MV-4-11 (cell line): ENCODE measurements around the gene PPP1R9B.
A peak's percentile ranks its signal among the peaks of the same experiment; 100 is the strongest.

Source experiments
- DNase-seq: peaks from one replicate; lab custom pipeline; 2025; lab: John Stamatoyannopoulos, UW

PPP1R9B gene

GRCh38 chr17:50139950-50140885 is 10.3 kb downstream of the PPP1R9B start:
- peak; percentile 55 for DNase-seq

GRCh38 chr17:50139185-50139783 is 11.2 kb downstream of the PPP1R9B start:
- no peak for DNase-seq

- DNase-seq, result no peak
These were observed 13.4 kb downstream of the PPP1R9B start for GRCh38 chr17:50137042-50137441.

DNA sequence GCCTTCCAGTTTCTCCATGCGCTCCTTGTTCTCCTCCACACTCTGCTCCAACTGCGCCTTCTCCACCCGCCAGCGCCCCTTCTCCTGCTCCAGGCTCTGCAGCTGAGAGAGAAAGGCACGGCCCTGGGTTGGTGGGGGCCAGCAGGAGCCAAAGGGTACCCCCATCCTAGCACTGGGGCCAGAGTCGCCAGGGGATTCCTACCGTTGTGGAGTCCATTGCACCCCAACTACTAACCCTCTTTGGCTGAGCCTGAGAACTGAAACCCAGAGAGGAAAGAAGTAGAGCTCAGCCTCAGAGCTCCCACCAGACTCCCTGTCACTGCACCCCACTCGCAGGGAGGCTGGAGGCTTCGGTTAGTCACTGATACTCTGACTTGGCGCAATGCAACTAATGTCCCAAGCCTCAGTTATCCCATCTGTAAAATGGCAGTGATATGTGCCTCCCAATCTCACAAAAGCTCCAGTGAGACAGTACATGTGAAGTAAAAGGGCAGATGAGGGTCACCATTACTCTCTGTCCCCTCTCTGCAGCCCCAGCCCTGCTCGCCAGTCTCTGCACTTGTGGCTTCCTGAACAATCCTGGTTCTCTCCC is 14.3 kb downstream of the PPP1R9B start:
- no peak for DNase-seq

GRCh38 chr17:50135316-50136095 is 15.0 kb downstream of the PPP1R9B start:
- no peak for DNase-seq

- no peak for DNase-seq
These were observed 16.0 kb downstream of the PPP1R9B start for GRCh38 chr17:50134206-50135110.

DNA sequence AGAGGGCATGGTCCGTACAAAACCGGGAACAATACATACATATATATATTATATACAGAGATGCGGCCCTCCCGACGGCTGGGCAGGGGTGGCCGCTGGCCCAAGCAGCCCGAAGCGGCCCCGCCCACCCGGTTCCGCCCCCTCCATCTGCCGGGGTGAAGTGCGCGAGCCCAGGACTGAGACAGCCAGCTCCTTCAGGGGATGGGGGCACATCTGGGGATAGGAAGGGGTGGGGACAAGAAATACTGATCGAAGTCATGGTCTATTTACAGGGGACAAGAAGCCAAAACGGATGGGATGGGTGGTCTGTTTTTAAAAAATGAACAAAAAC is 16.7 kb downstream of the PPP1R9B start:
- no peak for DNase-seq

DNA sequence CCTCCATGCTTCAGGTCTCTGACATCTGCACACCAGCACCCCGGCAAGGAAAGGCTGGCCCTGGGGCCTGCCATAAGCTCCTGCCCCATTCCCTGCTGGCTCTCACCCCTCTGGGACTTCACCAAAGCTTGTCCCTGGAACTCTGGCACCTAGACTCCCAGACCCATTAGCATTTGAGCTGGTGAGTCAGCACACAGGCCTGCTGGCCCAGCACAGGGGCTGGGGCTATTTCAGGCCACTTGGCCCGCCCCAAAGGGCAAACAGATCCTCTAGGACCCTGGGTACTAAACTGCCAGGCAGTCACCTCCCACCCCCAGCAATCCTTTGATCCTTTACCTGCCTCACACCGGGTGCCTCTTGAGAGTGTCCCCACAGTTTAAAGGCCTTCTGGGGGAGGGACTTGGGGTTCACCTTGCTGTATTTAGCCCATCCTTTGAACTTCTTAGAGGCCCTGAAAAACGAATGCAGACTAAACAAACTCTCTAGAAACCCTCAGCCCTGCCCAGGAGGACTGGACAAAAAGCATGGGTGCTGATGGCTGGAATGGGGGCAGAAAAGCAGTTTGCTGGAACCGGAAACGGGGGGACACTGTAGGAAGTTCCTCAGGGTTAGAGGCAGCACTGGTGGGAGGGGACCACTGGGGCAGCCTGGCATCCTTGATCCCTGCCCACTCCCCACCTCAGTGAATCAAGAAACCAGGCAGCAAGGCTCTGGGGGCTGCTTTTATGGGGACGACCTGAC is 17.3 kb downstream of the PPP1R9B start:
- no peak for DNase-seq

GRCh38 chr17:50132104-50132794 is 18.2 kb downstream of the PPP1R9B start:
- no peak for DNase-seq

DNA sequence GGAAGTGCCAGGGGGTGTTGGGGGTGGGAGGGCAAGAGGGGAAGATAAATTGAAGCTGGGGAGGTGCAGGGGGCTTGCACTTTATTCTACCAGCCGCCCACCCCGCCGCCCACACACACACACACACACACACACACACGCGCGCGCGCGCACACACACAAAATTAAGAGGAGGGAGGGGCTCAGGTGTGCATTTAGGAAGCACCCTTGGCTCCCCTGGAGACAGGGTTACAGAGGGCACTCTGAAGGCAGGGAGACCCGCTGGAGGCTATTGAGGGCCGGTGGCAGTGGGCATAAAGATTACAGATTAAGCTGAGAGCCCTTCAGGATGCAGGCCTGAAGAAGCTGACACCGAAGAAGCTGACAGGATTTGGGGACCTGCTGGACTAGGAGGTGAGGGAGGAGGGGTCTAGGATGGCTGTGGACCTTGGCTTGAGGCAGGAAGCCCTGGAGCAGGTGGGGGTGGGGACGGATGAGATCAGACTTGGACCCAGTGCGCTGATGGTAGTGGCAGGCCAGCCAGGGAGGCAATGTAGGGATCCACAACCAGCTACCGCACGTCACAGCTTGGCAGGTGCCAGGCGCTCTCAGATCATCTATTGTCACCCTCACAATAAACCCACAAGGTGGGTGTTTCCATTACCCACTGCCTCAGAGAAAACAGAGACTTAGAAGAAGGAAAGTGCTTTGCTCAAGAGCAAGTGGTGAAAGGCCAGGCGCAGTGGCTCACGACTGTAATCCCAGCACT is 19.7 kb downstream of the PPP1R9B start:
- no peak for DNase-seq

DNA sequence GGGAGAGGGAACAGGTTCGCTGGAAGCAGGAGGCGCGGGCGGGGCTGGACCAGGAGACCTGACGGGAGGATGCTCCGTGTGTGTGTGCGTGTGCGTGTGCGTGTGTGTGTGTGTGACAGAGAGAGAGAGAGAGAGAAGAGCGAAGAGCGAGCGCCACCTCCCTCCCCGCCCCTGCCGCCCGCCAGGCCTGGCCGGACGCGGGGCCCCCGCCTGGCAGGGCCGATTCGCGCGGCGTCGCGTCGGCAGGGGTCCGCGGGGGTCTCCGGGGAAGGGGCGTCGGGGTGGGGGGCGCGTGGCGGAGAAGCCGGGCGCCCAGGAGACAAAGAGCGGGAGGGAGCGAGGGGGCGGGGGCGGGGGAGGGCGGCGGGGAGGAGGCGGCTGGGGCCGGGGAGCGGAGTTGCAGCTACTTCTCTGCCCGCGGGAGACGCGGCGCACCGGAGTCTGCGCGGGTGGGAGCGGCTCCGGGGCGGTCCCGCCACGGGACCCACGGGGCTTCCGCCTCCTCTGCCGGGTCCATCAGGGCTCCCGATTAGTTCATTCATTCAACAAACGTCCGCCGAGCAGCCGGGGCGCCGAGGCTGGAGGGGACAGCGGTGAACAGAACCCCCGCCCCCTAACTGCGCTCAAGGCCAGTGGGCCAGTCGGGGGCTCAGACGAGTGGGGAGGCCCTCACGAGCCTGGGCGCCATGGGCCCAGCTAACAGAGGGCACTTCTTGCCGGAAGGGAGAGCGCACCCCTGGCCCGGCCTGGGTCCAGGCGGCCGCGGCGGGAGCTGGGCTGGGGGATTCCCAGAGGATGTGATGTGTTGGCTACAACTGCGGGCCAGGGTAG is 20.5 kb downstream of the PPP1R9B start, which contains the start of gene SAMD14:
TSS of gene SAMD14 (minus strand) at position 433 of the 831 bp plus-strand sequence. CDS start 5,201 bp downstream, outside the sequence.
- DNase-seq, result peak; percentile 14

- no peak for DNase-seq
These were observed 21.1 kb downstream of the PPP1R9B start for GRCh38 chr17:50129353-50129727.

DNA sequence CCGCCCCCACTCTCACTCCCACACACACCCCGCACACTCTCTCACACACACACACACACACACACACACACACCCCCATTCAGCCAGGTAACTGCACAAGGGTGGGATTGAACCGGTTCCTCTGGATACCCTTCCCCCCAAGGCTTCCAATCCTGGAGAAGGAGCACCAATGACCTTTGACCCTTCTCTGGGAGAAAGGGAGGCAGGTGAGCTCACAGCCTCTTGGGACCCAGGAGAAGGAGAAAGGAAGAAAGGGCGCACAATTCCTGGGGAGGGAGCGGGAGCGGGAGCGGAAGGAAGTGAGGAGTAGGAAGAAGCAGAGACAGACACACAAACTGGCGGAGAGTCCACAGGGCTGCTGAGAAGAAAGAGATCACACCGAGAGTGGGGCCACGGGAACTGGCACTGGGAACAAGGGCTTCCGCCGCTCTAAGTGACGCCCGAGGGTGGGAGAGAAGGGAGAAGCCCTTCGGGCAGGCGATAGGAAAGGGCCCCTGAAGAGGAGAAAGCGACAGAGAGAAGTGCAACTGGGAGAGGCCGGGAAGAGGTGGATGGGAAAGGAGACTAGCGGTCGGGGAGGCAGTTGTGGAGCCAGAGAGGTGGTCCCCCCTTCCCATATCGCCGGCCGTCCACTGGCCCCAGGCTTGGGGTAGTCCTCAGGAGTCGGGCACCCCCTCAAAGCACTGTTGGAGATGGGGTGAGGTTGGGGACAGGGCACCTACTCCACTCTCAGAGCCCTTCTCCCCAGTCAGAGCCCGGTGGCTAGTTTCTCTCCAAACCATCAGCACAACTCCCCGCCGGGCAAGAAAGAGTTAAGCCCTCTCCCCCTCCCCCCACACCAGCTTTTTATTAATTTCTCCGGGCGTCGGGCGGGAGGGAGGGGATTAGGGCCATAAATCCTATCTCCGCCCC is 21.8 kb downstream of the PPP1R9B start:
- no peak for DNase-seq

DNA sequence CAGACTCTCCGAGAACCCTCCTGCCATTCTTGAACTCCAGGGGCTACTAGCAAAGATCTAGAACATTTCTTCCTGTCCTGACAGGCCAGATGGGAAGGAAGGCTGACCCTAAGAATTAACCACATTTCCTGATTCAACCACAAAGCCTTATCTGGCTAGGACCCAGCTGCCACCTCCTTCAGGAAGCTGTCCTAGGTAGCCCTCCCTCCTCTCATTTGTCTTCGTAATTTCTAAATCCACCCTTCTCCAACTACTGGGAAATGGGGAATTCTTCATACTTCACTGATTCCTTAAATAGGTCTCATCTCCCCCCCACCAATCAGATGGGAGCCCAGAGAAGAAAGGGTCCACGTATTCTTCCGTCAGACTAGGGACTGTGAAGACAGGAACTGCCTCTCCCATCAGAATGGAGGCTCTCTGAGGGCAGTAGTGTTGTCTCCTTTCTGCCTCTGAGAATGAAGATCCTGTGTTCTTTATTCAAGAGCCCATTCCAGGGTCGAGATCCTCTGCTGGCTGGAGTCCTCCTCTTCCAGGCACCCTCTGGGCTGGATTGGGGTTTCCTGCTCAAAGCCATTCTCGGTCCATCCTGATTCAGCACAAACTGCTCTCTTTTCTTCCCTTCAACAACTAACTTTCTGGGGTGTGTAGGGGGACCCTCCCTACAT is 22.6 kb downstream of the PPP1R9B start:
- DNase-seq, result peak; percentile 76

GRCh38 chr17:50125420-50125997 is 25.0 kb downstream of the PPP1R9B start:
- peak; percentile 34 for DNase-seq

DNA sequence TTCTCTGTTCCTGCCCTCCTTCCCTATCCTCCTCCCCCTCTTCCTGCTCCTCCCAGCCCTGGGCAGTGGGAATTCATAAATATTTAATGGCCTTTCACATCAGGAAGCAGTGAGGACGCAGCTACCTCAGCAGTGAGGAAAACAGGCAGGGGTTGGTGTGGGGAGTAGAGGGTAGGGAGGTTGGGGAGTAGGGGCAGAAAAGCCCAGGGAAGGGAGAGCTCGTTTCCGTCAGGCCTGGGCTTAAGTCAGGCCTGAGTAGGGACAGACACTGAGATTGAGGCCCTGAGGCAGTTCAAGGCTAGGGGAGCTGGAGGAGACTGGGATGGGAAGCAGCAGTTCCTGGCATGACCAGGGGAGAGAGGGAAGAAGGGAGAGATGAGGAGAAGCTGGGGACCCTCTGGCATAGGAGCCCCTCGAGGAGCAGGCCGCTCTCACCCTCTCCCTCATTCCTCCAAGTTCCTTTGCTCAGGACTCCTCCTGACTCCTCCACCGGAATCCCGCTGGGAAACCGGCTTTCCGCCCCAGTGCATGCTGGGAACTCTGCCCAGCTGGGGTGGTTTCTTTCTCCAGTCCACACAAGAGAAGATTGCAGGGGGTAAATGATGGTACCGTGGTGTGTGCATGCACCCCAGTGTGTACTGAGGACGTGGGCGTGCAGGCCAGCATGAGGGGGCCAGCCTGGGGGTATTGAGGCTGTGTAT is 26.7 kb downstream of the PPP1R9B start:
- no peak for DNase-seq
